ENCODE data around the gene TGFBR2.

DNA sequence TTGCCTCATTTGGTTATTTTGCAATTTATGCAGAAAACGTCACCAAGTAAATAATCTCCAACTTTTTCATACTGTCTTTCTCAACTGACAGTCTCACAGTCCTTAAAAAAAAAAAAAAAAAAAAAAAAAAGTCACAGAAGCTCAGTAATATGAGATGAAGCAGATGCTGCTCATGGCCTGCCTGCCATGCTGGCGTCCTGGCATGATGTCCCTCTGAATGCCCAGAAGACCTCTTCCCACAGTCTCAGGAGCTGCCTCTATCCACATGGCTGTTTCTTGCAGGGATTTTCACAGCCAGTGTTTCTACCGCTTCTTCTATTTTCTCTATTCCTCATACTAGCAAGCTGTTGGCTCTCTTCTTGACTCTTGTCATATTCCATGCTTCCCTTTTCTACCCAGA lies 87.7 kb downstream of the TGFBR2 start:
- TF ChIP-seq, protein P1, sequence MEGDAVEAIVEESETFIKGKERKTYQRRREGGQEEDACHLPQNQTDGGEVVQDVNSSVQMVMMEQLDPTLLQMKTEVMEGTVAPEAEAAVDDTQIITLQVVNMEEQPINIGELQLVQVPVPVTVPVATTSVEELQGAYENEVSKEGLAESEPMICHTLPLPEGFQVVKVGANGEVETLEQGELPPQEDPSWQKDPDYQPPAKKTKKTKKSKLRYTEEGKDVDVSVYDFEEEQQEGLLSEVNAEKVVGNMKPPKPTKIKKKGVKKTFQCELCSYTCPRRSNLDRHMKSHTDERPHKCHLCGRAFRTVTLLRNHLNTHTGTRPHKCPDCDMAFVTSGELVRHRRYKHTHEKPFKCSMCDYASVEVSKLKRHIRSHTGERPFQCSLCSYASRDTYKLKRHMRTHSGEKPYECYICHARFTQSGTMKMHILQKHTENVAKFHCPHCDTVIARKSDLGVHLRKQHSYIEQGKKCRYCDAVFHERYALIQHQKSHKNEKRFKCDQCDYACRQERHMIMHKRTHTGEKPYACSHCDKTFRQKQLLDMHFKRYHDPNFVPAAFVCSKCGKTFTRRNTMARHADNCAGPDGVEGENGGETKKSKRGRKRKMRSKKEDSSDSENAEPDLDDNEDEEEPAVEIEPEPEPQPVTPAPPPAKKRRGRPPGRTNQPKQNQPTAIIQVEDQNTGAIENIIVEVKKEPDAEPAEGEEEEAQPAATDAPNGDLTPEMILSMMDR (IDR thresholded peaks at IDR 0.05) = no peak
- no peak for TF ChIP-seq POLR2A (IDR thresholded peaks at IDR 0.05)

Data from prostate gland (tissue), 2 donors.